Measurements from ENCODE around the gene PRDM12.

PRDM12 gene

GRCh38 chr9:130689937-130690700 is 25.7 kb downstream of the PRDM12 start:
- Histone ChIP-seq H3K27me3 (ENCODE audit: control insufficient read depth, insufficient read depth, low read length, poor library complexity, severe bottlenecking) (no peaks in the 10 kb centered on the region), H3K36me3 (ENCODE audit: control insufficient read depth, insufficient read depth, low read length) (no peaks in the 10 kb centered on the region), H3K9me3 (ENCODE audit: control insufficient read depth, low read length) (no peaks in the 10 kb centered on the region), H3K27ac (ENCODE audit: insufficient read depth, low read depth, low read length, poor library complexity, severe bottlenecking) (no peak overlapping the region), H3K4me1 (ENCODE audit: control insufficient read depth, insufficient read depth, low read length) (peaks cover 14% of the 10 kb centered on the region), H3K4me3 (ENCODE audit: insufficient read depth, low read depth, low read length) (no peak overlapping the region)
- WGBS, 2 experiments: 77 to 82% methylated on average over 15 of the region's 15 CpGs

GRCh38 chr9:130692321-130692720 is 27.9 kb downstream of the PRDM12 start:
- 6% methylated on average over 25 of the region's 25 CpGs for WGBS, 2 experiments
- Histone ChIP-seq H3K4me3 (ENCODE audit: insufficient read depth, low read depth, low read length) (no peak overlapping the region), H3K36me3 (ENCODE audit: control insufficient read depth, insufficient read depth, low read length) (peaks cover 15% of the 10 kb centered on the region), H3K4me1 (ENCODE audit: control insufficient read depth, insufficient read depth, low read length) (peaks cover 23% of the 10 kb centered on the region), H3K27me3 (ENCODE audit: control insufficient read depth, insufficient read depth, low read length, poor library complexity, severe bottlenecking) (no peaks in the 10 kb centered on the region), H3K9me3 (ENCODE audit: control insufficient read depth, low read length) (no peaks in the 10 kb centered on the region), H3K27ac (ENCODE audit: insufficient read depth, low read depth, low read length, poor library complexity, severe bottlenecking) (no peak overlapping the region)

DNA sequence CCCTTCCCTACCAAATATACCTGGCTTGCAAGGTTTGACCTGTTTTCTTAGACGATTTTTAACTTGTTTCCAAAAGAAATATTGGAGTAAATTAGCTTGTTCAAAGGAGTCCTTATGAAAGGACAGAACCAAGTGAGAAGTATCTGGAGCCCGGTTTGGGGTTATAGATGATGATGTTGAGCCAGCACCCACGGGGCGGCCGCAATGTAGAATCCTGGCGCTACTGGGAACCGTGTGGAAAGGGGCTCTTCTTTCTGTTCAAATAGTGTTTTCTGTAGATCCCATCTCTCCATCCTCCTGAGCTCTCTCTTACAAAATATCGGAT is 28.7 kb downstream of the PRDM12 start:
- no peaks in the 10 kb centered on the region for H3K9me3 ChIP-seq (ENCODE audit: control insufficient read depth, low read length)
- H3K4me1 ChIP-seq (ENCODE audit: control insufficient read depth, insufficient read depth, low read length): peaks cover 23% of the 10 kb centered on the region
- peaks cover 18% of the 10 kb centered on the region for H3K36me3 ChIP-seq (ENCODE audit: control insufficient read depth, insufficient read depth, low read length)
- H3K27me3 ChIP-seq (ENCODE audit: control insufficient read depth, insufficient read depth, low read length, poor library complexity, severe bottlenecking): no peaks in the 10 kb centered on the region
- no peak overlapping the region for H3K27ac ChIP-seq (ENCODE audit: insufficient read depth, low read depth, low read length, poor library complexity, severe bottlenecking)
- H3K4me3 ChIP-seq (ENCODE audit: insufficient read depth, low read depth, low read length): peak overlapping the region; percentile 94
- WGBS, 2 experiments: 29 to 30% methylated on average over 8 of the region's 8 CpGs

DNA sequence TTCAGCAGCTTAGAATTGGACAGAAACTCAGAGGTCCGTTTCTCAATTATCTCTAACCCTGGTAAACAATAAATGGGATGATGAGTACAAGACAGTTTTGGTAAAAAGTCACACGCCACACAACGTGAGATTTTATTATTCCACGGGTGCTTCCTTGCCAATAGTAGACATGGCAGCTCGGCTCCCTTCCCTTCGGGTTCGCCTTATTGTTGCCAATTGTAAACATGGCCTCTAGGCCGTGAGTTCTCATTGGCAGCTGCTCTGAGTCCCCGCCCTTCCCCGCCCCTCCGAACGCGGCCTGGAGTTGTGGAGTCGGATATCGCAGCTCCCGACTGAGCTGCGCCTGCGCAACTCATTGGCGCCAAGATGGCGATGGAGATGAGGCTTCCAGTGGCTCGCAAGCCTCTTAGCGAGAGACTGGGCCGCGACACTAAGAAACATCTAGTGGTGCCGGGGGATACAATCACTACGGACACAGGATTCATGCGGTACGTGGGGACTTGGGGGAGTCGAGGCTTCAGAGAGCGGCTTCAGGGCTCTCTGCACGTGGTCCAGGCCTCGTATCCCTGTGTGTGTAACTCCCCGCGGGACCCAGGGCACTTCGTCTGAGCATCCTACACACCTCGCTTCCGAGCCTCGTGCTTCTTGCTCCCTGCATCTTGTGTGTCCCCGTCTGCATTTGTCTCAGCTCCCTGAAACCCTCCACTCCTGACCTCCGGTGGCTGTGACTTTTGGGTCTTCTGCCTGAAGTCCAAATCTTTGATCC is 29.2 kb downstream of the PRDM12 start, which contains the start of gene EXOSC2:
TSS of gene EXOSC2 (plus strand) at position 355 of the 766 bp plus-strand sequence. CDS start at position 367, 12 bp downstream.
- Histone ChIP-seq H3K4me3 (ENCODE audit: insufficient read depth, low read depth, low read length) (peak within 1 kb of the TSS; percentile 94), H3K36me3 (ENCODE audit: control insufficient read depth, insufficient read depth, low read length) (peaks cover 24% of the 10 kb centered on the region), H3K9me3 (ENCODE audit: control insufficient read depth, low read length) (no peaks in the 10 kb centered on the region), H3K4me1 (ENCODE audit: control insufficient read depth, insufficient read depth, low read length) (peaks cover 23% of the 10 kb centered on the region), H3K27me3 (ENCODE audit: control insufficient read depth, insufficient read depth, low read length, poor library complexity, severe bottlenecking) (no peaks in the 10 kb centered on the region), H3K27ac (ENCODE audit: insufficient read depth, low read depth, low read length, poor library complexity, severe bottlenecking) (peak within 1 kb of the TSS; percentile 3)
- 0% methylated on average over 40 of the region's 40 CpGs for WGBS, 2 experiments

- Histone ChIP-seq H3K36me3 (ENCODE audit: control insufficient read depth, insufficient read depth, low read length) (peaks cover 27% of the 10 kb centered on the region), H3K27ac (ENCODE audit: insufficient read depth, low read depth, low read length, poor library complexity, severe bottlenecking) (no peak overlapping the region), H3K9me3 (ENCODE audit: control insufficient read depth, low read length) (no peaks in the 10 kb centered on the region), H3K4me3 (ENCODE audit: insufficient read depth, low read depth, low read length) (peak overlapping the region; percentile 94), H3K4me1 (ENCODE audit: control insufficient read depth, insufficient read depth, low read length) (peaks cover 23% of the 10 kb centered on the region), H3K27me3 (ENCODE audit: control insufficient read depth, insufficient read depth, low read length, poor library complexity, severe bottlenecking) (no peaks in the 10 kb centered on the region)
- WGBS, 2 experiments: 0 to 3% methylated on average over 4 to 8 of the region's 8 CpGs
These were observed 29.8 kb downstream of the PRDM12 start for GRCh38 chr9:130694205-130694604.

- Histone ChIP-seq H3K36me3 (ENCODE audit: control insufficient read depth, insufficient read depth, low read length) (peaks cover 27% of the 10 kb centered on the region), H3K27me3 (ENCODE audit: control insufficient read depth, insufficient read depth, low read length, poor library complexity, severe bottlenecking) (no peaks in the 10 kb centered on the region), H3K9me3 (ENCODE audit: control insufficient read depth, low read length) (no peaks in the 10 kb centered on the region), H3K4me1 (ENCODE audit: control insufficient read depth, insufficient read depth, low read length) (peaks cover 23% of the 10 kb centered on the region), H3K4me3 (ENCODE audit: insufficient read depth, low read depth, low read length) (no peak overlapping the region), H3K27ac (ENCODE audit: insufficient read depth, low read depth, low read length, poor library complexity, severe bottlenecking) (no peak overlapping the region)
- 95 to 96% methylated on average over 4 of the region's 4 CpGs for WGBS, 2 experiments
These were observed 31.8 kb downstream of the PRDM12 start for GRCh38 chr9:130696139-130696650.

- Histone ChIP-seq H3K27ac (ENCODE audit: insufficient read depth, low read depth, low read length, poor library complexity, severe bottlenecking) (no peak overlapping the region), H3K4me3 (ENCODE audit: insufficient read depth, low read depth, low read length) (no peak overlapping the region), H3K4me1 (ENCODE audit: control insufficient read depth, insufficient read depth, low read length) (peaks cover 23% of the 10 kb centered on the region), H3K9me3 (ENCODE audit: control insufficient read depth, low read length) (no peaks in the 10 kb centered on the region), H3K36me3 (ENCODE audit: control insufficient read depth, insufficient read depth, low read length) (peaks cover 29% of the 10 kb centered on the region), H3K27me3 (ENCODE audit: control insufficient read depth, insufficient read depth, low read length, poor library complexity, severe bottlenecking) (no peaks in the 10 kb centered on the region)
- WGBS, 2 experiments: 96 to 97% methylated on average over 8 of the region's 8 CpGs
These were observed 32.6 kb downstream of the PRDM12 start for GRCh38 chr9:130696996-130697395.

DNA sequence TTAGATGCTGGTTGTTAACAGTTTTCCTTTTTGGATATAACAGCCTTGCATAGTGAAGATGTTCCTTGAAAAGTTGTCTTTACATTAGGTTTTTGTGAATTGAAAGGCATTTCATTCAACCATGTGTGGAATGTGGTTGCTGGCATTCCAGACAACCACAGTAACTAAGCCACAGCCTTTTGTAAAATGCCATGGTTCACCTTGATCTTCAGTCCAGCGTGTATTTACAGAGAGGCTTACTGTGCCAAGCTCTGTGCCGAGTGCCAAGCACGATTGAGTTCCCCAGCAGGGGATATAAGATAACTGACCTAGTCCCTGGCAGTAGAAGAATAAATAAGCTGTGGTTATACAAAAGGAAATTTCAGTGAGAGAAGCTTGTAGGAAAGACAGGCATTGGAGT is 34.1 kb downstream of the PRDM12 start:
- no peak overlapping the region for H3K4me3 ChIP-seq (ENCODE audit: insufficient read depth, low read depth, low read length)
- 93 to 96% methylated on average over 3 of the region's 3 CpGs for WGBS, 2 experiments
- H3K4me1 ChIP-seq (ENCODE audit: control insufficient read depth, insufficient read depth, low read length): peaks cover 17% of the 10 kb centered on the region
- H3K27me3 ChIP-seq (ENCODE audit: control insufficient read depth, insufficient read depth, low read length, poor library complexity, severe bottlenecking): no peaks in the 10 kb centered on the region
- H3K27ac ChIP-seq (ENCODE audit: insufficient read depth, low read depth, low read length, poor library complexity, severe bottlenecking): no peak overlapping the region
- H3K9me3 ChIP-seq (ENCODE audit: control insufficient read depth, low read length): no peaks in the 10 kb centered on the region
- H3K36me3 ChIP-seq (ENCODE audit: control insufficient read depth, insufficient read depth, low read length): peaks cover 43% of the 10 kb centered on the region

DNA sequence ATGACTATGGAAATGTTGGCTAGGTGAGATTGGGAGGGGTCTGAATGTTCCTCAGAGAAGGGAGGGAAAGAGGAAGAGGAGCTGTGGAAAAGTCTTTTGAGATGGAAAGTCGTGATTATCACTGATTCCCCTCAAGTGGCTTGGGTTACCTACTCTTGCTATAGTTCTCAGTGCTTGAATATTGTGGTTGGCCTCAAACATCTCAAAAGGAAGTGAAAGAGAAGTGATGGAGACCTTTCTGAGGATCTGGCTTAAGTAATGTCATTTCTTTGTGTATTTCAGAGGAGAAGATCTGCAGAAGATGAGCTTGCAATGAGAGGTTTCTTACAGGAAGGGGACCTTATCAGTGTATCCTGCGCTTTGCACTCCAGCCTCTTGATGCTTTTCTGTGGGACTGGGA is 34.7 kb downstream of the PRDM12 start:
- Histone ChIP-seq H3K27ac (ENCODE audit: insufficient read depth, low read depth, low read length, poor library complexity, severe bottlenecking) (no peak overlapping the region), H3K4me3 (ENCODE audit: insufficient read depth, low read depth, low read length) (no peak overlapping the region), H3K36me3 (ENCODE audit: control insufficient read depth, insufficient read depth, low read length) (peaks cover 48% of the 10 kb centered on the region), H3K27me3 (ENCODE audit: control insufficient read depth, insufficient read depth, low read length, poor library complexity, severe bottlenecking) (no peaks in the 10 kb centered on the region), H3K4me1 (ENCODE audit: control insufficient read depth, insufficient read depth, low read length) (peaks cover 17% of the 10 kb centered on the region), H3K9me3 (ENCODE audit: control insufficient read depth, low read length) (no peaks in the 10 kb centered on the region)
- 92 to 96% methylated on average over 2 of the region's 2 CpGs for WGBS, 2 experiments
